G401 (cell line): ENCODE results near the gene CAPN1. TPM values are rescaled to one million over a fixed set of nuclear protein-coding genes. Genes with fewer than 3 reads are reported as not detected.
"Not testable (repeated sequence)": the region's sequence is repeated elsewhere in the genome, so short reads cannot be mapped to it uniquely, and the experiment has no call there.

Experiments used
- DNase-seq: peaks from one replicate; pipeline ENCODE4 v3.0.0-alpha.2; 2015; ENCODE audit warnings: low spot score
- in situ Hi-C: cut with HindIII; loops from 2 replicates; pipeline ENCODE4 v1.10.0; 2016; ENCODE audit warnings: low sequenced_read_pairs, mixed read lengths
- total RNA-seq: library from RNA; depleted of rRNA; stranded (reverse); fragments of >200 nt; shearing (Covaris generic); gene quantifications from 2 replicates; pipeline ENCODE4 v1.2.3, GENCODE V29; 2014; rRNA removed

The CAPN1 gene
- 76.6 and 128 TPM in 2 replicates for total RNA-seq

DNA sequence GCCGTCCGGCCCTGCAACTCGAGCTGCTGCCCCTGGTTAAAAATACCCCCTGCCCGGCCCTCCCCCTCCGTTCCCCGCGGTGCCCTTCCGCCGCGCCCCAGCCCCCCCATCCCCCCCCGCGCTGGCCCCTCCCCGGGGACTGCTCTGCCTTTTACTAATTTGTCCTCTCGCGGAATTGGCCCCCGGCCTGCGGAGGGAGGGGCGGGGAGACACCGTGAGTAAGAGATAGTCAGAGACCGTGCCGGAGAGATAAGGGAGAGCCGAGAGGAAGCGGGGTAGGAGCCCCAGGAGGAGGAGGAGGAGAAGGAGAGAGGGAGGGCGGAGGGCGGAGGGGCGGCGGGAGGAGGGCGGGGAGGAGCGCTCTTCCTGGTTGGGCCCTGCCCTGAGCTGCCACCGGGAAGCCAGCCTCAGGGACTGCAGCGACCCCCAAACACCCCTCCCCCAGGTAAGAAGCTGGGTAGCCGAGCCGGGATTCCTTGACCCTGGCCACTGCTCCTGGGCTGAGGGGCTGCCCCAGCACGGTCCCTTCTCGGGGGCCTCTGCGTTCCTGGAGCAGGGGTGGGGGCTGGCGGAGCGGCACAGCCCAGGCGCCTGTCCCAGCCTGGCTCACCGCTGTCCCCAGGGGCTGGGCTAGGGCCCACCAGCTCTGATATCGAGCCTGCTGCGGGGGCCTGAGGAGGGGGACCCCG, at the start of gene CAPN1:
TSS of gene CAPN1 (plus strand) at position 360 of the 689 bp plus-strand sequence. CDS start 774 bp downstream, outside the sequence.
- in situ Hi-C loops: no loop called here
- peak; percentile 69 for DNase-seq

DNA sequence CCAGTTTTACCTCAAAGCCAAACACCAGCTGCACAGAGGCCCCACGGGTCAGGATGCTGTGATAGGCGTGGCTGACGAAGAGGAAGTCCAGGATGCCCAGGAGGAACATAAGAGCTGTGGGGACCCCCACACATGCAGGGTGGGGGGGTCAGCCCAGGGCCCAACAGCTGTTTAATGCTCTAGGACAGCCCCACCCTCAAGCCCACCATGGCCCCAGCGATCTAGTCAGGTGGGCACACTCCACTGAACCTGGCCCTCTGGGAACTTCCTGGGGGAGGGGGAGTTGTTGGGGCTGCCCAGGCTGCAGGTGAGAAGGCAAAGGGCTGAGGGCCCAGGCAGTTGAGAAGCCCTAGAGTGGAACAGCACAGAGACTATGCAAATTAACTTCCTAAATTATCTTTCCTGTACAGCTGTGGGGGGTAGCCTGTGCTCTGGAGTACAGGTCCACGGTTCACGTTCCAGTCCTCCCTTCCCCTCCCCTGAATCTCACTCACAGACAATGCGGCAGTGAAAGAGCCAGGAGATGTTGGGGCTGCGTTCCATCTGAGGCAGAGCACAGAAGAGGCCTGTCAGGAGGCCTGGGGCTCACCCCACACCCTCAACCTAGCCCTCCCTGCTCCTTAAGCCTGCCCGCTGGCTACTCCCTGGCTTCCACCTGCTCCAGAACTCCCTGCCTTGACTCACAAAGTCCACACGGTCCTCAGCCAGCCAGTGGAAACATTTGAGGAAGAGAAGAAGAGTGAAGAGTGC, 49.3 kb upstream of the CAPN1 start:
- DNase-seq: no peak
- in situ Hi-C loops: no loop called here

DNA sequence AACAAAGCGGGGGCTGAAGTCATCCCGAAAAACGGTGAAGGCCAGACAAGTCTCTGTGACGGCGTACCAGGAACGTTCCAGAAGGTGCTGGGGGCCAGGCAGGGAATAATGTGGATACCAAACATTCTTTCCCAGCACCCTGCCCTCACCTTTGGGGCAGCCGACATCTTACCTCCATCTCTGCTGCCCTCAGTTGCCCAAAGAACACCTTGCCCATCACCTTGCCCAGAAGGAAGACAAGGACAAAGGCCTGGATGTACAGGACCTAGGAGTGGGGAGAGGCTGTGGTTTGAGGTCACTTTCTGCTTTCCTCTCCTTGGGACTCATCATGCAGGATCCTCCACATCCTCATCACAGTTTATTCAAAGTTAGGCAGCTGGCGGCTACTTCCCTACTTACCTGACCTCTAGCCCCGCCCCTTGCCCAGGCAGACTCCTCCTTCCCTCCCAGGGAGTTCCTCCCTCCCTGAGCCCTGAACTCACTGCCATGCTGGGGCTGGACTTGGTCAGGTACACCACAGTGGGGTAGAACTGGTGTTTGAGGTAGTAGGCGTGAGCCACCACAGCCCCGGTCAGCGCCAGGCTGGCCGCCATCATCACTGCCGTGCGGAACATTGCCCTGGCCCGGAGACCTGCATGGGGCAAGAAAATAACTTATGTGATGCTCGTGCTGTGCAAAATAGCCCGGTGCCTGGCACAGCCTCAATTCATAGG, 48.6 kb upstream of the CAPN1 start:
- in situ Hi-C loops: no loop called here
- DNase-seq: no peak

DNA sequence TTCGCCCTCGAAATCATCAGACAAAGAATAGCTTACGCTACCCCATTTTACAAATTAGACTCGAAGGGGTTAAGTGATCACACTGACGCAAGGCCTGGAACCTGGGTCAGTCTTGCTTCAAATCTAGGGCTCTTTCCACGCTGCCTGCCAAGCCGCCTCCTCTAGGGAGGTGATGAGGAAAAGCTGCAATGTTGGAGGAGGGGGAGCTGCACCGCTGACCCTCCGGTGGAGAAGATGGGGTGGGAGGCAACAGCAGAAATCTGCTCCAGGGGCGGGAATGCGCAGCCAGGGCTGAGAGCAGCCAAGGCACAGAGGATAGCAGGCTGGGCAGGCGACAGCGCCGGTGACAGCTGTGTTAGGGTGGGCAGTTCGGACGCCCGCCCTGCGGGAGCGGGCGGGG, 48.0 kb upstream of the CAPN1 start:
- in situ Hi-C loops: no loop called here
- DNase-seq: no peak

DNA sequence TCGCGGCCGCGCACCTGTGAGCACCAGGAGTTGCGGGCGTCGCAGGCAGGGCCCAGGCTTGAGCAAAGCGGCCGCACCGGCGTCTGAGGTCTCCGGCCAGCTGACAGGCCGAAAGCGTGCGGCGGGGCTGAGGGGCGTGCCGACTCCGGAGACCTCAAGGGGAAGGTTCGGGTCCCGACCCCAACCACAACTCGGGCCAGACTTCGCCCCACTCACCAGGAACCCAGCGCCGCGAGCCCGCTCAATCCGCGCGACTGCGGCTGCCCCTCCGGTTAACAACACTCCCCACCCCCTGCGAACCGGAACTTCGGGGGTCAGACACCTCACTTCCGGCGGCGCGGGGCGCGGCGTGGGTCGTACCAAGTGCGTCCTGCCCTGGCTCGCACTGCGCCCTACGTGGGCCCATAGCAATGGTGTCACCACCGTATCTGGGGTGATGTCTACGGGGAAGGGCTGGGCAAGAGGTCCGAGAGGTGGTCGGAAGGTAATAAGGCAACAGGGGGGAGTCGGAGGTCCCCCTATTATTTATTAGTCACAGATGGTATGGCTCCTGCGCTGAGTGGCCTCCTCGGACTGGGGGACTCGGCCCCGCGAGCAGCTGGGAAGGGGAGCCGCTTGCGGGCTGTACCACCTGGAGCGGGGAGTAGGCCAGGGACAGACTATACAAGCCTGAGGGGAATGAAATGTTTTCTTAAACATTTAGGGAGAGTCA, 47.3 kb upstream of the CAPN1 start, which contains the start of gene SYVN1:
TSS of gene SYVN1 (minus strand) at position 280 of the 712 bp plus-strand sequence. CDS start 918 bp downstream, outside the sequence.
- DNase-seq: peak; percentile 86
- in situ Hi-C loops: no loop called here

DNA sequence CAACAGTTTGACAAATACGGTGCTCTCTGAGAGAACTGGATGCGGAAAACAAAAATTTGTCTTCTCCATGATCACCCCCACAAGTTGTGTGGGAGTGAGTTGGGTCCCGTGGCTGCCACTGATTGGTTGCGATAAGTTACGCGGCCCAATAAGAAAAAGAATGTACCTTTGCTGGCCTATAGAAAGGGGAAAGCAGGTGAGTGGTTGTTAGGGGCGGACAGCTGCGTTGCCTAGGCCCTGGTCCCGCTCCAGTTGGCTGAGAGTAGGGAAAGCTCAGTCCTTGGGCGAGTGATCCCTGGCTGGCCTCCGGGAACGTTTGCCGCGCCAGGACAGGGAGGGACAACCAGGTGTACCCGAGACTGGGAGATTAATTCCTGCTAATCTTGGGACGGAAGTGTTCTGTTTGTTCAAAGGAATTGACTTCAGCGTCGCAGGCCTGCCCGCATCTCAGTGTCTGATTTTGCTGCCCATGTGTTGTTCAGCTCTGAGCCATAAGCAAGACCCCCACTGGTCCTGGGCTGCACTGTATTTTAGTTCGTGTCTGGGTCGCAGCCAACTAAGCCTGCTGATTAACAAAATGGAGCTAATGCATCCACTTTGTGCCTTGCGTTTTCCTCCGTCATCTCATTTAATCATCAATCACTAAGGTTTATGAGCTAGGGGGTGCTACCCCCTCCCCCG, 46.6 kb upstream of the CAPN1 start:
- DNase-seq: peak; percentile 99
- in situ Hi-C loops: no loop called here

DNA sequence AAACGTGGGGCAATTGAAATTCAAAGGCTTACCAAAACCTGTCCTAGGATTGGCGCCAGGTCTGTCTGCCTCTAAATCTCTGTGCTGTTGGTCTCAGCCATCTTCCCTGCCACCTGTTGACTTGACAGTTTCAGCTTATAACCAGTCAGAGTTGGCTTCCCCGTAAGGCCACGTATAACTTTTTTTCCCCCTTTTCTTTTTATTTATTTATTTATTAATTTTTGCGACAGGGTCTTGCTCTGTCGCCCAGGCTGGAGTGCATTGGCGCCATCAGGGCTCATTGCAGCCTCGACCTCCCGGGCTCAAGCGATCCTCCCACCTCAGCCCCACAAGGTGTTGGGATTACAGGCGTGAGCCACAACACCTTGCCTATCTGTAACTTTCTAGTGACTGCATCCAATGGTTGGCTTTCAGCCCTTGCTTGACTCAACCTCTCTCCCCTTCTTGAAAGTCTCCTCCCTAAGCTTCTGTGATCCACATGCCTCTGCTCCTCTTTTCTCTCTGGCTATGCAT, 46.0 kb upstream of the CAPN1 start:
- in situ Hi-C loops: no loop called here
- DNase-seq: no peak

DNA sequence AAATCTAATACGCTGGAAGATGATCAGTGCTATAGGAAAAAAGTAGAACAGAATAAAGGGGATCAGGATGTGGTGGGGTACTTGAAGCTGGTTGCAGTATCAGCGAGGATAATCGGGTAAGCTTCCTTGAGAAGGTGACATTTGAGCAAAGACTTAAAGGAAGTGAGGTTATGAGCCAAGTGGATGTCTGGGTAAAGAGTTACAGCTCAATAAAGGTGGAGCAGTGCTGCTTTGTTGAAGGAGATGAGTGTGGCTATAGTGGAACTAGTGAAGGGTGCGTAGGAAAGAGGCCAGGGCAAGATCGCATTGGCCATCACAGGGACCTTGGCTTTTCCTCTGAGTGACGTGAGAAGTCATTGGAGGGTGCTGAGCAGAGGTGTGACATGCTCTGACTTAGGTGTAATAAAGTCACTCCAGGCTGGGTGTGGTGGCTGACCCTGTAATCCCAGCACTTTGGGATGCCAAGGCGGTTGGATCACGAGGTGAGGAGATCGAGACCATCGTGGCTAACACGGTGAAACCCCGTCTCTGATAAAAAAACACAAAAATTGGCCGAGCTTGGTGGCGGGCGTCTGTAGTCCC, 45.1 kb upstream of the CAPN1 start:
- DNase-seq: no peak
- in situ Hi-C loops: no loop called here

DNA sequence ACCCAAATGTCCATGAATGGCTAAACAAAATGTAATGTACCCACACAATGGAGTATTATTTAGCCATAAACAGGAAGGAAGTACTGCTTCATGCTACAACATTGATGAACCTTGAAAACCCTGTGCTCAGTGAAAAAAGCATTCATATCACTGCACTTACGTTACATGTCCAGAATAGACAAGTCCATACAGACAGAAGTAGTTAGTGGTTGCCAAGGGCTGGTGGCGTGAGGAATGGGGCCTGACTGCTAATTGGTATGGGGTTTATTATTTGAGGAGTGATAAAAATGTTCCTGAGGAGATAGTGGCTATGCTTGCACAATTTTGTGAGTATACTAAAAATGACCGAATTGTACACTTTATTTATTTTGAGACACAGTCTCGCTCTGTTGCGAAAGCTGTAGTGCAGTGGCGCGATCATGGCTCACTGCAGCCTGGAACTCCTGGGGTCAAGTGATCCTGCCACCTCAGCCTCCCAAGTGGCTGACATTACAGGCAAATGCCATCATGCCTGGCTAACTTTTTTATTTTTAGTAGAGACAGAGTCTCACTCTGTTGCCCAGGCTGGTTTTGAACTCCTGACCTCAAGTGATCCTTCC, 39.7 kb upstream of the CAPN1 start:
- no peak for DNase-seq
- in situ Hi-C loops: no loop called here

DNA sequence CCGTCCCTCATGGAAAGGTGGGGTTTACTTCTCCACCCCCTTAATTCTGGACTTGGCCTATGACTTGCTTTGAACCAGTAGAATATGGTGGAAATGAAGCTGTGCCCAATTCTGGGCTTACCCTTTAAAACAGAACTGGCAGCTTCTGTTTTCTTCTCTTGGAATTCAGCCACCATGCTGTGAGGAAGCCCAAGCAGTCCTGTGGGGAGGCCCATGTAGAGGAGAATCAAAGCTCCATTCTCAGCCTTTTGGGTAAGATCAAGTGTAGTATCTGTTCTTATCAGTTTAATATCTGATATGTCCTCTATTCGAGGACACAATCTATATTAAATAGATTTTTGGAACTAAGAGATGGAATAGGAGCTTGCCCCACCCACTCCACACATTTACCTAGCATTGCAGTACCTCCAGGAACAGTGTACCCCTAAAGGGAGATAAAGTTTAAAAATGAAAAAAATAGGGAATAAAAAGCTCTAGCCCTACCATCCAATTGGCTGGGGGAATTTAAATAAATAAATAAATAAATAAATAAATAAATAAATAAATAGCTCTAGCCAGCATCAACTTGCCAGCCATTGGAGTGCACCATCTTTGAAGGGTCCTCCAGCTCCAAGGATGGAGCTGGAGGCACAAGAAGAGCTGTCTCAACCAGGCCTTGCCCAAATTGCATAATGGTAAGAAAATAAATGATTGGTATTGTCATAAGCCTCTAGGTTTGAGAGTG, 34.2 kb upstream of the CAPN1 start:
- DNase-seq: no peak
- in situ Hi-C loops: no loop called here

DNA sequence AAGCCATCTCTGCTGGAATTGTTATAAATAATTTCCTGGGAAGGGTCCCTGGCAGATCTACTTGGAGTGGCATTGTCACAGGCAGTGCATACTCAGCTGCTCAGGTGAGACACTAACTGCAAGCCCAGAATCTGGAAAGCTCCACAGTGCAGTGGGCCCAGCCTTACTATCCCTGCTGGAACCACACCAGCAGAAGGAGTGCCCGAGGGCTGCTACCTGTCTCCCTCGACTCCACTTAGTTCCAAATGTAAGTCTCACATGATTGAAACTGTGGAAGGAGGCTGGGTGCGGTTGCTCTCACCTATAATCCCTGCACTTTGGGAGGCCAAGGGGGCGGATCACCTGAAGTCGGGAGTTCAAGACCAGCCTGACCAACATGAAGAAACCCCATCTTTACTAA, 33.1 kb upstream of the CAPN1 start:
- in situ Hi-C loops: no loop called here
- no peak for DNase-seq

DNA sequence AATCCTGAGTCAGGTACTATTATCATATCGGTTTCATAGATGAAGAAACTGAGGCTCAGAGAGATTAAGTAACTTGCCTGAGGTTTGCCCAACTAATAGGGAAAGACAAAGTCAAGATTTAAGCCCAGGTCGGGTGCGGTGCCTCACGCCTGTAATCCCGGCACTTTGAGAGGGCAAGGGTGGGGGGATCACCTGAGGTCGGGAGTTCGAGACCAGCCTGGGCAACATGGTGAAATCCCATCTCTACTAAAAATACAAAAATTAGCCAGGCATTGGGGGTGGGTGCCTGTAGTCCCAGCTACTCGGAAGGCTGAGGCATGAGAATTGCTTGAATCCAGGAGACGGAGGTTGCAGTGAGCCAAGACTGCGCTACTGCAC, 31.6 kb upstream of the CAPN1 start:
- in situ Hi-C loops, DNase-seq: not testable (repeated sequence)

DNA sequence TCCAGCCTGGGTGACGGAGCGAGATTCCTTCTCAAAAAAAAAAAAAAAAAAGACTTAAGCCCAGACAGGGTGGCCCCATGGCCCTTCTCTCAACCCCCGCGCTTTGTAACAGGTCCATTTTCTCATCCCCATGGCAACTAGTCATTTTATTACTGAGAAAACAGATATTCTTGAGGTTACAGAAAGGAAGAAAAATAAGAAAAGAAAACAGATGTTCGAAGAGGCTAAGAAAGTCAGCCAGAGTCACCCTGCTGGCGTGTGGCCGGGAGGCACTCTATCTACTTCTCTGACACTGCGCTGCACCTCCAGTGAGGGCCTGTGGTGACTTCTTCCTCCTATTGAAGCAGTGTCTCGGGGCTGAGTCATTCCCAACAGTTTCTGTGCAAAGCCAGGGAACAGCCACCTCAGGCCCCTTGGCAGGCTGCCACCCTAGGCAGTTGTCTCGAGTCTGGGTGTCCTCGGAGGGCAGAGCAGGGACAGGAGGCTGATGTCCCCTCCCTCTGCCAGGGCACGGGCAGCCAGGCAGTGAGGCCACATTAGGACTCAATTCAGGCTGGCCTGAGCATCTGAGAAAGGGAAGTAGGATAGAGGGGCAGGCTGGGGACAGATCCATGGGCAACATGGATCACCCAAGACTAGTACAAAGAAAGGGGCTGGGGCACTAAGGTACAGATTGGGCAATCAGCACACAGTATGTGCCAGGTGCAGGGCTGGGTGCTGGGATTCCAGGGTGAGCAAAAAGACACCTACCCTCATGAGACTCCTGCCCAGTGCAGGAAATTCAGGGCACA, 31.0 kb upstream of the CAPN1 start:
- in situ Hi-C loops: no loop called here

DNA sequence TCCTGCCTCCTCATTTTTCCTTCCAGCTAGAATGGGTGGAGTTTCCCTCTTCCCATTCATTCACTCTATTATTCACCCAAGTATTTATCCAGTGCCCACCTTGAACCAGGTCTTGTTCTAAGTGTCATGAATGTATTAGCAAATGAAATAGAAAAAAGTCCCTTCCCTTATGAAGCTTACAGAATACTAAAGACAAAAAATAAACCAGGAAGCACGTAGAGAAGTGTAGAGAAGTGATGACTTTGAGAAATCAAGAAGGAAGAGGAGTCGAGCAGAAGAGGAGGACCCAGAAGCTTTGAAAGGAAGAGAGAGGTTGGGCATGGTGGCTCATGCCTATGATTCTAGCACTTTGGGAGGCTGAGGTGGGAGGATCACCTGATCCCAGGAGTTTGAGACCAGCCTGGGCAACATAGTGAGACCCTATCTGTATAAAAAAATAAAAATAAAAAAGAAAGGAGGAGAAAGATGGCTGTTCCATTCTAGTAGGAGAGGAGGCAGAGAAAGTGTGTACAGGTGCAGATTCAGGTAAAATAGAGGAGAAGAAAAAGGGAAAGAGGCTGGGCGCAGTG, 30.3 kb upstream of the CAPN1 start:
- in situ Hi-C loops: no loop called here
- DNase-seq: no peak

More for the DNA sequence above, 31.0 kb upstream of the CAPN1 start:
- DNase-seq: peak; percentile 31

DNA sequence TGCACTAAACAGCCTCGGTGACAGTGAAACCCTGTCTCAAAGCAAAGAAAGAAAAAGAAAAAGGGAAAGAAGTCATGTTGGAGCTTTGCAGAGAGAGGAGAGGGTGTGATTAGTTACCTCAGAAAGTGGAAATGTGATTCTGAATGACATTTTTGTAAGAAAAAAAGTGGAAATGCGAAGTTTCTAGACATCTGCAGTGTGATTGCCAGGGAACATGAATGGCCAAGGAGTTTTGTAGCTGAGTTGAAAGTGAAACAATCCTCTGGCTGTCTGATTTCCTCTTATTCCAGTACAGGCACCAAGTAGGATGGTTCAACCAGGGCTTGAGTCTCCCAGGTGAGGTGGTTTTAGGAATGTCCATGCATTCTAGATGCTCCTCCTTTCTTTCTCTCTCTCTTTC, 29.6 kb upstream of the CAPN1 start:
- no peak for DNase-seq
- in situ Hi-C loops: no loop called here

DNA sequence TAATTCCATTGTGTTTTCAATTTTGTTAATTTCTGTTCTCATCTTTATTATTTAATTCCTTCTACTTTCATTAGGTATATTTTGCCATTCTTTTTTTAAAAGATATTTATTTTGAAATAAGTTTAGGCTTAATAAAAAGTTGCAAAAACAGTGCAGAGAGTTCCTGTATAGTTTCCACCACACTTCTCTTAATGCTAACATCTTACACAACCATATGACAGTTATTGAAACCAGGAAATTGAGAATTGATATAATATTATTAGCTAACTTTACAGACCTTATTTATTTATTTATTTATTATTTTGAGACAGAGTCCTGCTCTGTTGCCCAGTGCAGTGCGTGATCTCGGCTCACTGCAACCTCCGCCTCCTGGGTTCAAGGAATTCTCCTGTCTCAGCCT, 25.5 kb upstream of the CAPN1 start:
- DNase-seq: no peak
- in situ Hi-C loops: no loop called here
